SHP77 treated with DMSO at 0.1 percent for 48 hours (cell line): Measurements from ENCODE around the gene SPTBN1.
A peak's percentile ranks its signal among the peaks of the same experiment; 100 is the strongest.

Source experiments
- DNase-seq: peaks from one replicate; lab custom pipeline; 2025; lab: John Stamatoyannopoulos, UW

The SPTBN1 gene

DNA sequence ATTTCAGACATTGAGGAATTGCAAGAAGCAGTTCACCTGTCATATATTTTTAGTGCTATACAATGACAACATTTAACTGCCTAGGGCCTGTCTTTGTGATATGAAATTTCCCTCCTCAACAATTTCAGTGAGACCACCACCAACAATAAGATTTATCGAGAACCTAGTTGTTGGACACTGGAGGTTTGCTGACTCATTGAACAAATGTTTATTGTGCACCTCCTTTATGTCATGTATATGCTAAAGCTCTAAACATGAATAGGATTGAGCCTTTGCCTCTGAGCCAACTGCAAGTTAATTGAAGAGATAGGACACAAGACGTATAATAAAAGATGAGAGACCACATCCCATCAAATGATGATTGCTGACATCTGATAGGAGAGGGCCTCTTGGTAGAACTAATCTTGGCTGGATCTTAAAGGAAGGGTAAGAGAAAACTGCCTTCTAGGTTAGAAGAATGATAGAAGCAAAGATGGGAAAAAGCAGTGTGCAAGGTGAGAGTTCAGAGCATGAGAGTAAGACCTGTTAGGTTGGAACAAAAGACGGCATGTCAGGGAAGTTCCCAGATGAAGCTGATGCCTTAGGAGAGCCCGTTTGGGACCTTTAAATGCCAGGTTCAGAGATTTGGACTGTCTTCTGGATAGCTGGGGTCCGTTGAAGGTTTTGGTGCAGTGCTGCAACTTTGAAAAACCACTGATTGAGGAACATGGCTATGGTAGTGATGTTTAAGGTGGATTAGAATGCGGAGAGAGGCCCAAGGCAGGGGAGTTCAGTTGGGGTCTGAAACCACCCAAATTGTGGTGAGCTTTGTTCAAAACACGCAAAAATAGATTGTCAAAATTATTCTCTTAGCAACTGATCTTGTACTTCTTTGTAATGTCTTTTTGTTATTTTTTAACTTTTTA lies 134.3 kb downstream of the SPTBN1 start:
- DNase-seq = no peak

DNA sequence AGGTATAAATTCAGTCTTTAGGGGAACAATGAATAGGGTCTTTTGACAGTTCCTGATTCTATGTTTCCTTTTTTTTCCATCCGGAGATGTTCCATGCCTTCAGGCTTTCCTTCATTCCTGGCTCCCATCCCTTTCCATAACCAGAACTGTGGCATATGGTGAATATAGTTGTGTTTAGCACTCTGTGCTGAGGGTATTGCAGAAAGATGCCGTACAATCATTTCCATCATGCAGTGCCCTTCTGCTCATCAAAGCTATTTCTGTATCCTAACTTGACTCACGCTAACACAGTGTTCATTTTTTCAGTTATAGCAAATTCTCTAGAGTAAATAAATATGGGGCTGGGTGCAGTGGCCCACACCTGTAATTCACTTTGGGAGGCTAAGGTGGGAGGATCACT lies 135.4 kb downstream of the SPTBN1 start:
- no peak for DNase-seq

DNA sequence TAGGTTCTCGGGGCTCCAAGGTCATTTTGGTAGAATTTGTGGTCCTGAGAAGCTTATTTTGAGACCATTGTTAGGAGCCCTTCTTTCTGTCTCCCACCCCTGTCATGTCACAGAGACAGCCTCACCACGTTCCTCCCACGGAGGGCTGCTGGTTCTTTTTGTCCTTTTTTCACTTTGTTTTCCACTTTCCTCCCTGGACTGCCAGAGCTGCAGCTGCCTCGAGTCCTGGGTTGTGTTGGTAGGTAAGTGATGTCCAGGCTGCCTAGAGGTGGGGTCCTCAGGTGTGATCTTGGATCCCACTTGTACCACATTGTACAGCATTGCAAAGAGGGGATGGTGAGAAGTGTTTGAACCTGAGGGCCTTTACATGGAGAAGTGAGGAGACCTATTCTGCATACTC lies 137.1 kb downstream of the SPTBN1 start:
- no peak for DNase-seq

DNA sequence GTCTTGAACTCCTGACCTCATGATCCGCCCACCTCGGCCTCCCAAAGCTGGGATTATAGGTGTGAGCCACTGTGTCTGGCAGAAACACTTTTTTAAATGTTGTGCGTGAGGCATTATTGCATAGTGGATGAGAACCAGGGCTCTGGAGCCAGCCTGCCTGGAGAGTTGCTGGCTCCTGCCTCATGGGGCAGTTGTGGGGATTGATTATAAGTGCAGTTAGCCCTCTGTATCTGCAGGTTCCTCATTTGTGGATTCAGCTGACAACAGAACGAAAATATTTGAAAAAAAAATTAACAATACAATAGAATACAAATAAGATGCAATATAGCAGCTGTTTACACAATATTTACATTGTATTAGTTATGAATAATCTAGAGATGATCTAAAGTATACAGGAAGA lies 137.9 kb downstream of the SPTBN1 start:
- DNase-seq = no peak

DNA sequence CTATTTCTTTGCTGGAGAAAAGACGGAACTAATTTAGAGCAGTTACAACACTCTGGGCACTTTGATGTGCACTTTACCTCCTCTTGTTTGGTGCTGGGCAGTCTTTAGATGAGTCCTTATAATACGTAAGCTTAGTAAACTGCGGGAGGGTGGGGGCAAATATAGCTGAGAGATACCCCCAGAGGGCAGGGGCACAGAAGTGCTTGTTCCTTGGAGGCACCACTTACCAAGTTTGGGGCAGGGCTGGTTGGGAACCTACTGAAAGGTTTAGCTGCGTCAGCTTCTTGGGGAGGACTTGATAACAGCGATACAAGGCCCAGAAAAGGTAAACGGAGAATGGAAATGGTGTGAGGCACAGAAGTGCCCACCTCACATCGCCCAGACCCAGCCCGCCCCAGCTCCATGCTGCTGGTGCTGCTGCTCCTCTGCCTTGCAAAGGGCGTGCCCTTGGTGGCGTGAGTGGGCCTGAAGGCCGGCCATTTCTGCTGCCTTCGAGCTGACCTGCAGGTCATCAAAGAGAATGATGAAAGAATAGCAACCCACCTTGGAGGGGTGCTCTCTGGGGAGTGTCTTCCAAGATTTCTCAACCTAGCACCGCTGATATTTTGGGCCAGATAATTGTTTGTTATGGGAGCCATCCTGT lies 139.2 kb downstream of the SPTBN1 start:
- no peak for DNase-seq

DNA sequence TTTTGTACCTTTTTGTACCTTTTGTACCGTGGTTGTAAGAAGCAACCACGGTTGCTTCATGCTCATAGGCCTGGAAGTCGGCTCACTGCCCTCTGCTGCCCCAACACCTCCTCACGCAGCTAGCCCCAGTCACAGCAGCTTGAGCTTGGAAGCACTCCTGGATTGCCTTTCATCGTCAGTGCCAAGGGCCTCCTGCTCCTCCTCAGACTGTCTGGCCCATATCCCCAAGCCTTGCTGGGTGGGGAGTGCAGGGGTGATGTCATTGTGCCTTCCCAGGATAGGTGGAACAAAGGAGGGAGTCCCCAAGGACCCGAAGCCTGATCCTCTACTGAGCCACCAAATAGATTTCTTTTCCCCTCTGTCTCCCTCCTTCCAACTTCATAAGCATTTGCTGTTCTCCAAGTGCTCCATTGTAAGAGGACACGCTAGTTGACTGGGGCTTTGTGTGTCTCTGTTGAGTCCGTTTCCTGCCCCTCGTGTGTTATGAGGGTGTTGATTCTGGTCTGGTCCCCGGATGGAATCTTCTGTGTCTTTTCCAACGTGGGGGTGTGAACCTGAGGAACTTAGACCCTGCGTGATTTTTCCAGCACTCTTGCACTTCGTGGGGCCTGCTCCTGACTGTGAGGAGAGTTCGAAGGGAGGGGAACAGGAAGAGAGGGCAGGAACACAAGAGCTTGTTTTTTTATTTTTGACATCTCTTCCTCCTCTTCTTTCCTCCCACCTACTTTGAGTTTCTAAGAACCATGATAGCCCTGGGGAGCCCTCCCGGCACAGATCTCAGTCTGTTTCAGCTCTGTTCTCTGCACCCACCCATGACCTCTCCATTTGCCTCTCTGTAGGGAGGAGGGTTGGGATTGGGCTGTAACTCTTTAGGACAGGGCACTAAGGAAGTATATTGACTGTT lies 140.1 kb downstream of the SPTBN1 start:
- no peak for DNase-seq

DNA sequence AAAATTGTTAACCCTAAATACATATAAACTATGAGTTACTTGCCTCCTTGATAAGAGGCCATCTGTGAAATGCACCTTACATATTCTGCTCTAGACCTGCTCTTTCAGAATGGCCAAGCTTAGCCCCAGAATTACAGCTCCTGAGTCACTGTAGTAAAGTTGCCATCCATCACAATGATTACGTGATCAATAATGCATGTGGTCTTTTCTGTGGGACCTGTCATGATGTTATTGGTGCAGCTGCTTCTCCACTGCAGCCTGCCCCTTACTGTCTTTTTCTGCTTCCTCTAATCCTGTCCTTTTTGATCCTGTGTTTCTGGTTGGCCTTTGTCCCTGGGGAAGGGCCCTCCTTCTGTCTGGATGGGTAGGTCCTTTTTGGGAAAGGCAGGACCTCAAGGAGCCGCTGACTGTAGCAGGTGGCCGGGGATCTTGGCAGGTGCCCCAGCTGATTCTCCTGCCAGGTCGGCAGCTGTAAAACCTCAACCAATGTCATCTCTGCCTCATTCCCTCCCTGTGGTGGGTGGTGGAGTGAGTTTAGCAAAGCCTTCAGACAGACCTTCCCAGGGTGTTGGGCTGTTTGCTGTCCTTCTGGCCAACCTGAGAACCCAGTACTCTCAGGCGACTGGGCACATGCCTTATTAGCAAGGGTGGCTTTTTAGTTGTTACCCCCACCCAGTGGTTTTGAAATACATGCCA lies 141.2 kb downstream of the SPTBN1 start:
- DNase-seq = peak; percentile 100

- no peak for DNase-seq
Measured at GRCh38 chr2:54598347-54599325, 142.5 kb downstream of the SPTBN1 start.

GRCh38 chr2:54599326-54599710 lies 143.2 kb downstream of the SPTBN1 start:
- DNase-seq = no peak

GRCh38 chr2:54599914-54600313 lies 143.8 kb downstream of the SPTBN1 start:
- no peak for DNase-seq

DNA sequence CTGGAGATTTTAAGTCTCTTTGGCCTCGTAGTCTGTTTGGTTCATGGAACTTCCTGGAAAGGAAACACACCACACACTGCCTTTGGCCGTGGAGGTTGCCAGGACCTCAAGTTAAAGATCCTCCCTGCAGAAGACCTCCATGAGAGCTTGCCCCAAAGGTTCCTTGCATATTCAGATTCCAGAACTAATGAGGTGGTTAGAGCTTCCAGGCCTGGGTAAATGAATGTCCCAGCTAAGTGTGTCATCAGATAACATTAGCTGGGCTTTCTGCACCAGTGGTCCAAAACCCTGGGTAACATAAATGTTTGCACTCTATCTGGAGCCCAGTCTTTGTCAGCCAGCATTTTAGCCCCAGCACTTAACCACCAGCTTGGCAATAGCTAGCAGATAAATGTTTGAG lies 145.2 kb downstream of the SPTBN1 start:
- no peak for DNase-seq

DNA sequence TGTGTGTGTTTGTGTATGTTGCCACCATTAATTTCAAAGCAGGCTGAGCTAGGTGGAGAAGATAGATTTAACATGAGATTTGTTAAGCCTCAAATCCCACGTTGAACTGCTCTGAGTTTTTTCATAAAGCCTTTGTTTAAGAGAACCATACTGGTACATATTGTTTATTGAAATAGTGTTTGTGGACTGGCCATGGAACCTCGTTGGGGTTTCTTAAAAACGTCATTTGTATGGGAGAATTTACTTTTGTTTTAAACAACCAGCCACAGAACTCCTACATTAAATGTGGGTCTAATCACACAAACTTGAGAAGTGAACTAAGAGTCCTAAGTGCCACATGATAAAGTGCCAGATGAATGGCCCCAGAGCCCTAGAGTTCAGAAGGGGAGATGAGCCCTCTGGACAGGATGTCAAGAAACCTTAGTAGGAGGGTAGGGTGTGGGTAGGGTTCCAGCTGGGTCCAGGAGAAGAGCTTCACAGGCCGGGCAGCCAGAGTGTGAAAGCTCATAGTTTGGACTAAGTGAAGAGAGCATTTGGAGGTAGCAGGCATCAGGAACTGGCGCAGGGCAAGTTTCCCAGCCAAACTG lies 146.7 kb downstream of the SPTBN1 start:
- DNase-seq = no peak

GRCh38 chr2:54603357-54603756 lies 147.2 kb downstream of the SPTBN1 start:
- no peak for DNase-seq

GRCh38 chr2:54603796-54604195 lies 147.7 kb downstream of the SPTBN1 start:
- DNase-seq = no peak

GRCh38 chr2:54604871-54605270 lies 148.7 kb downstream of the SPTBN1 start:
- no peak for DNase-seq

GRCh38 chr2:54605836-54606235 lies 149.7 kb downstream of the SPTBN1 start:
- DNase-seq = no peak

GRCh38 chr2:54606393-54606958 lies 150.3 kb downstream of the SPTBN1 start:
- DNase-seq = no peak

GRCh38 chr2:54608224-54608623 lies 152.1 kb downstream of the SPTBN1 start:
- DNase-seq = no peak

GRCh38 chr2:54609241-54609640 lies 153.1 kb downstream of the SPTBN1 start:
- DNase-seq = no peak

- no peak for DNase-seq
Measured at GRCh38 chr2:54609647-54610046, 153.5 kb downstream of the SPTBN1 start.
